Measurements from ENCODE around the gene RERE. TPM values are rescaled to one million over a fixed set of nuclear protein-coding genes. Genes with fewer than 3 reads are reported as not detected.

The RERE gene
- total RNA-seq, 1 experiment from 2014 or later, result 13.1 TPM

DNA sequence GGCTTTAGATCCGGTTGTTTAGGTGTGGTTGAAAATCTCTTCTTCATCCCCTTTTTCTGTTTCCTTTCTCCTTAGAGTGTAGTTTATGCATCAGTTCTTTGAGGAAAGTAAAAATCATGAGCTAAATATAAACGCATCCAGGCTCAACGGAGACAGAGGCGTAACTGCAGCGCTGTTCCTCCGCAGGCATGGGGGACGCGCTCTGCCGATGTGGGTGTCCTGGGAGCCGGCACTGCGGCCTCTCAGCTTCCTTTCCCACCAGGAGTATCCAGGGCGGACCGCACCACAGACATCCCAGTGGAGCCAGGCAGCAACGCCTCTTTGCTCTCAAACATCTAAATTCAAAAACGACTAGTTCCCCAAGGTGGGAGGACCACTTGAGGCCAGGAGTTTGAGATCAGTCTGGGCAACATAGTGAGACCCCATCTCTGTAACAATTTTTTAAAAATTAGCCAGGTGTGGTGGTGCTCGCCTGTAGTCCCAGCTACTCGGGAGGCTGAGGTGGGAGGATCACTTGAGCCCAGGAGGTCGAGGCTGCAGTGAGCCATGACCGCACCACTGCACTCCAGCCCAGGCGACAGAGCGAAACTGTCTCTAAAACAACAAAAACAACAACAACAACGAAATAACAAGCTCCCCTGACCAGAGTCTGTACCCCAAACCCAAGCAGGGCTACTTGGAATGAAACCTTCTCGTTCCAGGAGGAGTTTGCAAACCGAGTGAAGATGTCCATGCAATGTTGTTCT is 483.2 kb downstream of the RERE start:
- no peak for DNase-seq (ENCODE audit: low read depth)

DNA sequence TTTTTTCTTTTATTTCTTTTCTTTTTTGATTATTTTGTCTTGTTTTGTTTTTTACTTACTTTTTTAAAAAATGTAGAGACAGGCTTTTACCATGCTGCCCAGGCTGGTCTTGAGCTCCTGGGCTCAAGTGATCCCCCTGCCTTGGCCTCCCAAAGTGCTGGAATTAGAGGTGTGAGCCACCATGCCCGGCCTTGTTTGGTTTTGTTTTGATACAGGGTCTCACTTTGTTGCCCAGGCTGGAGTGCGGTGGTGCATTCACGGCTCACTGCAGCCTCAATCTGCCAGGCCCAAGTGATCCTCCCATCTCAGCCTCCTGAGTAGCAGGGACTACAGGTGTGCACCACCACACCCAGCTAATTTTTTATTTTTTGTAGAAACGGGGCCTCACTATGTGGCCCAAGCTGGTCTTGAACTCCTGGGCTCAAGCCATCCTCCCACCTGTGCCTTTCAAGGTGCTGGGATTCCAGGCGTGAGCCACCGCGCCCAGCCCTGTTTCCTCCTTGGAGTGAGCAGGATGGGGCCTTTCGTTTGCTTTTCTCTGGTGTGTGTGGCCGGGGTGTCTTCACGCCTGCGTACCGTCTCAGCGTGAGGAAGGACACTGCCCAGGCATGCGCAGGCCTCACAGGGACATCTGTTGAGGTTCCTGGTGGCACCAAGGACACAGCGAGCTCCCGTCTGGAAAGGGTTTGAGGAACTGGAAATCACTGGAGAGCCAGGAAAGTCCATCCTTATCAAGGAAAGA is 484.0 kb downstream of the RERE start:
- DNase-seq (ENCODE audit: low read depth), result no peak

DNA sequence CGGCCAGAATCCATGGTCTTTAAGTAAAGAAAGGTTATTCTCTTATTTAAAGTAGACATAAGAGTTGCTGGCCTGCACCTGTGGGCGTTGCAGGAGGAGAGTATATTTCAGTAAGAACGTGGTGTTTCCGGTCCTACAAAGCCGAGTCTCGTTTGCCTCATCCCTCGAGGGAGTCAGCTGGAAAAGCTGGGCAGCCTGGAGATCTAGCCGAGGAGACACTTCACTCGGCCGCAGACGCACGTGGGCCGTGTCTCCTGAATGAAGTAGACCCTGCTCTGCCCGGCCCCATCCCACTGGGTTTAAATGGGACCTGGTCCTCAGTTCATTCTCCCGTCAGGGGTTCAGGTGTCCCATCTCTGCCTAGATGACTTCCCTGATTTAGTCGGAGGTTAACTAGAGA is 484.6 kb downstream of the RERE start:
- DNase-seq (ENCODE audit: low read depth), result no peak

DNA sequence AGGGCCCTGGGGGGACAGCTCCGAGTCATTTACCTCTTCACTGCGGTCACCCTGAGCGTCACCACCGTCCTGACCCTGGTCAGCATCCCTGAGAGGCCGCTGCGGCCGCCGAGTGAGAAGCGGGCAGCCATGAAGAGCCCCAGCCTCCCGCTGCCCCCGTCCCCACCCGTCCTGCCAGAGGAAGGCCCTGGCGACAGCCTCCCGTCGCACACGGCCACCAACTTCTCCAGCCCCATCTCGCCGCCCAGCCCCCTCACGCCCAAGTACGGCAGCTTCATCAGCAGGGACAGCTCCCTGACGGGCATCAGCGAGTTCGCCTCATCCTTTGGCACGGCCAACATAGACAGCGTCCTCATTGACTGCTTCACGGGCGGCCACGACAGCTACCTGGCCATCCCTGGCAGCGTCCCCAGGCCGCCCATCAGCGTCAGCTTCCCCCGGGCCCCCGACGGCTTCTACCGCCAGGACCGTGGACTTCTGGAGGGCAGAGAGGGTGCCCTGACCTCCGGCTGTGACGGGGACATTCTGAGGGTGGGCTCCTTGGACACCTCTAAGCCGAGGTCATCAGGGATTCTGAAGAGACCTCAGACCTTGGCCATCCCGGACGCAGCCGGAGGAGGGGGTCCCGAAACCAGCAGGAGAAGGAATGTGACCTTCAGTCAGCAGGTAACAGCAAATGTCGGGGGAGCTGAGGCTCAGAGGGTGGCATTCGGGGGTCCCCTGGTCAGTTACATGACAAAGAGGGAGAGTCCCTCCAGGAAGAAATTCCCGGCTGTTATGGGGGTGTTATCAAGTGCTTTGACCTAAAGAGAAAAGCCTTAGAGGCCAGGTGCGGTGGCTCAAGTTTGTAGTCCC is 486.9 kb downstream of the RERE start:
- DNase-seq (ENCODE audit: low read depth), result no peak

DNA sequence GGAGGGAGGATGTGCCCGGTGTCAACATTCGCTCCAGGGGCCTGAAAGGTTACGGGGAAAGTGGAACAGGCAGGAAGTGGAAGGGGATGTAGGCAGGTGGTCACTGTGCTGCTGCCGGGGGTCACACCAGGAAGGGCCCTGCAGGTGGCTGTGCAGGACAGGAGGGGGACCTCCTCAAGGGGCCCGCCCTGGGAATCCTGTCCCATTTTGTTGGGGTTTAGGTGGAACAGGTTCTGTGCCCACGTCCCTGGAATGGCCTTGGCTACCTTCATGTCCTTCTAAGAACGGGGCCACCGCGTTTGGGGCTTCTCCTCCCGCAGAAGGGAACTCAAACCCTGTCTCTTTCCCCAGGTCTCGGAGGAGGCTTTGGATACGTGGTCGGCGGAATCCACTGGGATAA is 487.6 kb downstream of the RERE start:
- DNase-seq (ENCODE audit: low read depth), result no peak

DNA sequence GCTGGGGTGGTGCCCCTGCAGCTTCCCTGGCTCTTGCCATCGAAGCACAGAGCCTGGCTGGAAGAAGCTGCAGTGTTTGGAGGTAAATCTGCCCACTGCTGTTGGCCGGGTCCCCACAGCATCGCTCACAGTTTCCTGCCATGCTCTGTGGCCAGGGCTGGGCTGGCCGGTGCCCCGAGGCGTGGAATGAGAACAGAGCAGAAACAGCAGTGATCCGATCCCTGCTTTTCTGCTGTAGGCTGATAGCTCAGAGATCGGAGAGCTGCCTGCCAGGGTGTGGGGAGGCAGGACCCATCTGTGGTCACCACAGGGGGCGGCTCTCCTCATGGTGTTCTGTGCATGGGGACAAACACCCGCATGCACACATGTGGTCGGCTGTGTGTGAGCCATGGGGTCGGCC is 488.0 kb downstream of the RERE start:
- peak; percentile 71 for DNase-seq (ENCODE audit: low read depth)

DNA sequence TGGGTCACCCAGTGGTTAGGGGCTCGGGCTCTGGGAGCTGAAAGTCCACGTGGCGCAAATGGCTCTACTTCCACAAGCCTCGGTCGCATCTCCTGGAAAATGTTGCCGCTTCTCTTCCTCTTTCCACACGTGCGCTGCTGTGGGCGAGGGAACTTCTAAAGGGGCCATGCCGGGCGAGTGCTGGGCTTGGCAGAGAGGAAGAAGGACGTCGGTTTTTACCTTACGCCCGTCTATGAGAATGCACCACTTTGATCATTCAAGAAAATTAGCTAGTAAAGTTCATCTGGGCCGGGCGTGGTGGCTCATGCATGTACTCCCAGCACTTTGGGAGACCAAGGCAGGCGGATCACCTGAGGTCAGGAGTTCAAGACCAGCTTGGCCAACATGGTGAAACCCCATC is 489.2 kb downstream of the RERE start:
- no peak for DNase-seq (ENCODE audit: low read depth)

DNA sequence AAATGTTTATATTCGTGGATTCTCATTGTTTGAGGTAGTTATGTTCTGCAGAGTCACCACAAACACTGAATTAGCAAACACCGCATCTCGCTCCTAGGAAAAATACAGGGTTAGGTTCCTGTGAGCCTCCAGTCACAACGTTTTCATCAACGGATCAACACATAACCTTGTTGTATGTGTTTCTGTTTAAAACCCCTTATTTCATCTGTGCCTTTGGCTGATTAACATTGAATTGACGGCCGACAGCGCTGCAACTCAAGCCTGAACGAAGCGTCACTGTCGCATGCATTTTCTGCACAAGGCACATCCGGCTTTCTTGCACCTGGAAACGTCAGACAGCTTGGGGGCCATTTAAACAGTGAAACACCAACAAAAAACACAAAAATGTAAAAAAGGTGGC is 491.2 kb downstream of the RERE start:
- DNase-seq (ENCODE audit: low read depth), result no peak

DNA sequence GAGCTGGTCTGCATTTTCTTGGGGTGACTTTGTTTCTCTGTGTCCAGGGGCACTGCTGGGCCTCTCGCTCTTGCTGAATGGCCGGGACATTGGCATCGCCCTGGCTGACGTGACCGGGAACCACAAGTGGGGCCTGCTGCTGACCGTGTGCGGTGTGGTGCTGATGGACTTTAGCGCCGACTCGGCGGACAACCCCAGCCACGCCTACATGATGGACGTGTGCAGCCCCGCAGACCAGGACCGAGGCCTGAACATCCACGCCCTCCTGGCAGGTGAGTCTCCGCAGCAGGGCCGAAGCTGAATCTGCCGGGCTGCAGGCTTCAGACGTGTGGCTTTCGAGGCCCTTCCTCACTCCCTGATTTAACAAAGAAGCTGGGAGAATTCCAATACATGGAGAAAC is 491.7 kb downstream of the RERE start:
- no peak for DNase-seq (ENCODE audit: low read depth)

DNA sequence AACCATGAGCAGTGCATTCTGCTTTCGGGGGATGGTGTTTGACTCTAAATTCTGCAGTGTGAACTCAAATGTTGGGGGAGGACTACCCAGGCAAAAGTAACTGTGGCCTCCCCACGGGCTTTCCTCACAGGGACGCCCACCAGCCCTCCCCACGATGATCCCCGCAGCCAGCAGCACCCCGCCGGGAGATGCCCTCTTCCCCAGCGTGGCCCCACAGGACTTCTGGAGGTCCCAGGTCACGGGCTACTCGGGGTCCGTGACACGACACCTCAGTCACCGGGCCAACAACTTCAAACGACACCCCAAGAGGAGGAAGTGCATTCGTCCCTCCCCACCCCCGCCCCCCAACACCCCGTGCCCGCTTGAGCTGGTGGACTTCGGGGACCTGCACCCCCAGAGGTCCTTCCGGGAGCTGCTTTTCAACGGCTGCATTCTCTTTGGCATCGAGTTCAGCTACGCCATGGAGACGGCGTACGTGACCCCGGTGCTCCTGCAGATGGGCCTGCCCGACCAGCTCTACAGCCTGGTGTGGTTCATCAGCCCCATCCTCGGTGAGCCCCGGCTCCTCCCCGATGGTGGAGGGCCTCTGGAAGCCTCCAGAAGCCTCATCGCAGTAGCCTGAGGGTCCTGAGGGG is 493.1 kb downstream of the RERE start:
- no peak for DNase-seq (ENCODE audit: low read depth)

DNA sequence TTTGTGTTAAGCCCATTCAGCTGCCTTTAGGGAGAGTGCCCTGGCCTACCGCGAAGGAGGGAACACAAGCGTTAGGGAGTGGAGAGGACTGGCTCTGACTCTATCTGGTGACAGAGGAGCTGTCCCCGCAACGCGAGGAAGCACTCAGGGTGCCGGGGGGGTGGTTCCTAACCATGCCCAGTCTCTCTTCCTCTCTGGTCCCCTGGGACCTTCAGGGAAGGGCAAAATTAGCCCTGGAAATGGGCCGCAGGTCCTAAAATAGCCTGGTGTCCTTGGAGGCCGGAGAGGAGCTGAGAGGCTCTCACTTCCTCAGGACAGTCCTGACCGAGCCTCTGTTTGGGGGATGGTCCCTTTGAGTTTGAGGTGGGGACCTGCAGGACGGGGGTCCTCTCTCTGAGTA is 493.7 kb downstream of the RERE start:
- no peak for DNase-seq (ENCODE audit: low read depth)

DNA sequence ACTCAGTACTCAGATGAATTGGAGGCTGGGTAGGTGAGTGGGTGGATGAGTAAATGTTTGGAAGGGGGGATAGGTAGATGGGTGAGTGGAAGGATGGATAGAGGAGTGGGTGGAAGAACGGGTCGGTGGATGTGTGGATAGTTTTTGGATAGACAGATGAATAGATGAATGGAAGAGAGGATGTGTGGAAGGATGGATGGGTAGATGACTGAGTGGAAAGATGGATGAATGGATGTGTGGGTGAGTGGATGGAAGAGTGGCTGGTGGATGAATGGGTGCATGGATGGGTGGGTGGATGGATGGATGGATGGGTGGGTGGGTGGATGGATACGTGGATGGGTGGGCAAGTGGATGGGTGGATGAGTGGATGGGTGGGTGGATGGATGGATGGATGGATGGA is 495.8 kb downstream of the RERE start:
- no peak for DNase-seq (ENCODE audit: low read depth)

DNA sequence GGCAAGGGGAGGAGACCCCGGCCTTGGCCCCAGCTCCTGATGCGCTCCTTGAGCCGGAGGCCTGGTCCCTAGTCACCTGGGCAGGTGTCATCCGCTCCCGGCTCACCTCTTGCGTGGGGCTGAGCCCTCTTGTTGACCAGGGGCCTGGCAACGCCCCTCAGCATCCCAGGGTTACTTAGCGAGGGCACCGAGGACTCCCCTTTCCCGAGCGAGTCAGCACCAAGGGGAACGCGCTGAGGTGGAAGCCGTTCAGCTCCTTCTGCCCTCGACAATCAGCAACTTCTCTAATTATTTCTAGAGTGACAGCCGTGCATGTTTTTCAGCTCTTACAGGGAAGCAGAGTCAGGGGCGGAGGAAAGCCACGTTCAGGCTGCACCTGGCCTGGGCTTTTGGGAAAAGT is 499.0 kb downstream of the RERE start:
- no peak for DNase-seq (ENCODE audit: low read depth)

DNA sequence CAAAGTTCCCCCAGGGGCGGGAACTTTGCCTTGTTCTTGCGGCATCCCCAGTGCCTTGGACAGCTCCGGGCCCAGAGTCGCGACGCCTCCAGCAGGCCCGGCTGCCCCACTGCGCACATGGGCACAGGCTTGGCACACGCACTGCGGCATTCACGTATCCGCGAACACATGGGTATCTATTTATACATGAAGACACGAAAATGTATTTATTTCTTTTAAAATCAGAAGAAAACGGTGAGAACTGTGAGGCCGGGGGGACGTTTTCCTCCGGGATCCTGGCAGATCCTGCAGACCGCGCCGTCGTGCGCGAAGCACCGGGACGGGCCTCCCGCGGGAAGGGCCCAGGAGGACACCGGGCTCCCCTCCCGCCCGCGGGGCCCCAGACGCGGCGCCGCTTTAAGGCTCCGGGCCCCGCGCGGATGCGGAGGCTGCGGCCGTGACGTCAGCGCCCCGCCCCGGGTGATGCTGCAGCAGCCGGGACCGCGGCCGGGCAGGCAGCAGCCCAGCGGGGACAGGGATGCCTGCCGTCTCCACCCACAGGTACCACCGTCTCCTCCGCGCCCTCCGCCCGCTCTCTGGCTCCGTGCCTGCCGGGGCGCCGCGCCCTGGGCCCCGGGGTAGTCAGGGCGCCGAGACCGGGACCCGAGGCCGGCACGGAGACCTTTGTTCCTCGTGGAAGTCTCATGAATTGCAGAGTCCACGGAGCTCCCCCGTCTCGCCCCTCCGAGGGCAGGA is 499.6 kb downstream of the RERE start, which contains the start of gene SLC45A1:
Gene SLC45A1, plus strand, starts transcription at position 468 of the 735 bp plus-strand sequence. CDS start 6,216 bp downstream, outside the sequence.
- peak; percentile 53 for DNase-seq (ENCODE audit: low read depth)

DNA sequence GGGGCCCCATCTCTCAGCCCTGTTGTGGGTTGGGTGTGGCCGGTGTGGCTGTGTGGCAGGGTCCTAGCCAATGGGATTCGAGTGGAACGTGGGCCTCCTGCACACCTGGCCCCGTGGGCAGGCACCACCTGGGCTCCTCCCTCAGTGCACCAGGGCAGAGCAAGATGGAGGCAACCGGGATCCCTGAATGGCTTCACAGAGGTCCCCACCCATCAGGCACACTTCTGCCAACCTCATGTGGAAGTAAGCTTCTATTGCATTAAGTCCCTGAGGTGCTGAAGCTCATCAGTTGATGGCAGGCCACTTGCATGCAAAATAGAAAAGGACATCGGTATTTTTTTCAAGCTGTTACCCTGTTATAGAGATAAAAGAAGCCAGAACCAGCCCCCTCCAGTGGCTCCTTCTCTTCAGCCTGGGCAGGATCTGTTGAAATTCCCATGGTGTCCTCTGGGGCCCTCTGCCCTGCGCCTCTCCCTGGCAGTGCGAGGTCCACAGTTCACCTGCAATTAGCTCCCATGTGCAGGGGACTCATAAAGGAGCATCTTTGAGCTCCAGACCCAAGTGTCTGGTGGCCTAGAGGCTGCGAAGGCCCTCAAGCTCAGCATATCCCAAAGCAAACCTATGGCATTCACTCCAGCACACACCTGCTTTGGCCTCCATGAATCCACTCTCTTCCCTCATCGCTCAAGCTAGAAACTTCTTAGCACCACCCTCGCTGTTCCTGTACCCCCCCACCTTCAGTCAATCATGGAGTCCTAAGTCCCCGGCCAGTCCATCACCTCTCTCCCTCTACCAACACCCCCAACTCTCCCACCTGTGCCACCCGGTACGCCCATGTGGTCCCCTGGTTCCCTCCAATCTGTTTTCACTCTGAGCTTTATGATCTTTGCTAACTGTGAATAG is 501.6 kb downstream of the RERE start:
- peak; percentile 25 for DNase-seq (ENCODE audit: low read depth)

DNA sequence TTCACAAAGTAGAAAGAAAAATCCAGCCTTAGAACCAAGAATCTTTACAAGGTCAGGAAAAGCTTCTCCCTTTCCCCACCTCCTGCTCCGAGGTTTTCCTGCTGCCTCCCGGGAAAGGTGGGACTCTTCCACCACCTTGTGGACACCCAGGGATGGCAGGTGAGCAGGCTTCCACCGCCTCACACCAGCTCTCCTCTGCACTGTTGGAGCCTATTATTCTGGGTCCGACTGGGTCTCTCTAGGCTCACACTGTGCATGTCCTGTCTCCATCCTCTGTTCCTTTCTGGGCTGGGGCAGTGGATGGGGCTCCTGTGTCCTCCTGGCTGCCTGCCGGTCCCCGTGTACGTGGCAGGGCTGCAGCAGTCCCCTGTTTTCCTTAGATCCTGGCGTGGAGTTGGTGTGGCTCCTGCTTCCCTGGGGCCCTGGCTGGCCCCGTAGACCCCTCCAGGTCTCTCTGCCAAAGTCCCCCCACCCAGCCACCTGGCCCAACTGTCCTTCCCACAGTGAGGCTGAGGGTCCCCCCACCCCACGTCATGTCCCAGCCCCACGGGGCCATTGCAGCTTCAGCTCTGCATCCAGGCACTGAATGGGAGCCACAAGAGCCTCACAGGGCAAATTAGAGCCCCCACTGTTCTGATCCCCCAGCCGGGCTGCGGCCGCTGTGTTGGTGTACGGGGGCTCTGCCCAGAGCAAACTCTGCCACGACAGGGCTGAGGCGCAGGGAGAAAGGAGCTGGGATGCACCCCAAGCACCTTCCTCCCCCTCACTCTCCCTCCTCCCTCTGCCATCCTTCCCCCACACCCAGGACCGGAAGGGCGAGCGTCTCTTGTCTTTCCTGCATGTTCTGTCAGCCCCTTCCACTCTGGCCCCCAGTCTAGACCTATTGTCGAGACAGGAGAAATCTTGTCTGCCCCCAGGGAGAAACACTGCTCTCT is 502.8 kb downstream of the RERE start:
- DNase-seq (ENCODE audit: low read depth), result peak; percentile 80

DNA sequence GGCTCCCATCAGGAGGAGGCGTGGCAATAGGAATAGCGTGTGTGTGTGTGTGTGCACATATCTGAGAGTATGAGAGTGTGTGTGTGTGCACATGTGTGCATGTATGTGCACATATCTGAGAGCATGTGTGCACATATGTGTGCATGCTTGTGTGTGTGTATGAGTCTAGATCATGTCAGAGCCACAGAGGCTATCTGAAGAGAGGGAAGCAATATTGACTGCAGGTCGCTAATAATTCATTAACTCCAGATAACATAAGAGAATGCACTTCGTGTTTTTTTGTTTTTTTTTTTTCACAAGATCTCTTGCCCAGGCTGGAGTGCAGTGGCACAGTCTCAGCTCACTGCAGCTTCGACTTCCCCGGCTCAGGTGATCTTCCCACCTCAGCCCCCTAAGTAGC is 504.2 kb downstream of the RERE start:
- DNase-seq (ENCODE audit: low read depth), result no peak

DNA sequence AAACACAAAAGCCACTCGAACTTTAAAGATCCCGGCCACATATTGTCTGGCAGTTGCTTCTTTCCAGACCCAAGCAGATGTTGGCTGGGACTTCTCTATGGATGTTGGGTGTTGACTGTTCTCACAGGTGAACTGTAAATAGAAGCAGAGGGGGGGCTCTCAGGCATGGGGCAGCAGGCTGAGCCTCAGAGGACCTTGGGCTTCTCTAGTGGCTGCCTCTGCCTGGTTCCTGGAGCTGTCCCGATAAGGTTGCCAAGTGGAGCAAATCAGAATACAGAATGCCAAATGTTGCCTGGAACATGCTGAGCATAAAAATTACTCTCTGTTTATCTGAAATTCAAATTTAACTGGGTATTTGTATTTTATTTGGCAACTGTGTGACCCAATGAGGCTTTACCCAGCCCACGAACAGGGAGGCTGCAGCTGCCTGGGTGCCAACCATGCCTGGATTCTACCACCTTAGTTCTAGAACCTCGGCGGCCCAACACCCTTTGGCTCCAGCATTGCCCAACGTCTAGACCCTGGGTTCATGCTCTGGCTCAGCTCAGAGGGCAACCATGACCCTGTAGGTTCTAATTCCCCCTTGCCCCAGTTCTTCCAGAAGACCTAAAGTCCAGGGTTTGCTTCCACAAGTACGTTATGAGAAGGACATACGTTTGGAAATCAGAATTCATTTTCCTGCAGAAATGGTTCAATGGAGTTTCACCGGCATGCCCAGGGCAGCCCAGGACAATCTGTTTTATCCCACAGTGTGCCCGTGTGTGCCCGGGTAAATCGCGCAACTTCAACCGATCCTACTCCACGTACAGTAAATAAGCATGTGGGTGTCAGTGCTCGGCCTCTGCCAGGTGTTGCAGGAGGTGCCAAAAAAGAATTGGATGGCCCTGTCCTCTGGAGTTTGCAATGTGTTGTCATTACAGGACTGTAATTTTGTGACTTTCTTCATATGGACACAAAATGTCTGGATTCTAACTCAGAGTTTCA is 504.9 kb downstream of the RERE start:
- no peak for DNase-seq (ENCODE audit: low read depth)

Measured in M059J (cell line).